ENCODE data around the gene GARIN5B. TPM values are rescaled to one million over a fixed set of nuclear protein-coding genes. Genes with fewer than 3 reads are reported as not detected.

Gene GARIN5B
- total and polyA plus RNA-seq, 2 of the 8 experiments (the other 6 are each of a cell fraction or from before 2014, with no cell fraction given), result 0.03 TPM; not detected in 1

DNA sequence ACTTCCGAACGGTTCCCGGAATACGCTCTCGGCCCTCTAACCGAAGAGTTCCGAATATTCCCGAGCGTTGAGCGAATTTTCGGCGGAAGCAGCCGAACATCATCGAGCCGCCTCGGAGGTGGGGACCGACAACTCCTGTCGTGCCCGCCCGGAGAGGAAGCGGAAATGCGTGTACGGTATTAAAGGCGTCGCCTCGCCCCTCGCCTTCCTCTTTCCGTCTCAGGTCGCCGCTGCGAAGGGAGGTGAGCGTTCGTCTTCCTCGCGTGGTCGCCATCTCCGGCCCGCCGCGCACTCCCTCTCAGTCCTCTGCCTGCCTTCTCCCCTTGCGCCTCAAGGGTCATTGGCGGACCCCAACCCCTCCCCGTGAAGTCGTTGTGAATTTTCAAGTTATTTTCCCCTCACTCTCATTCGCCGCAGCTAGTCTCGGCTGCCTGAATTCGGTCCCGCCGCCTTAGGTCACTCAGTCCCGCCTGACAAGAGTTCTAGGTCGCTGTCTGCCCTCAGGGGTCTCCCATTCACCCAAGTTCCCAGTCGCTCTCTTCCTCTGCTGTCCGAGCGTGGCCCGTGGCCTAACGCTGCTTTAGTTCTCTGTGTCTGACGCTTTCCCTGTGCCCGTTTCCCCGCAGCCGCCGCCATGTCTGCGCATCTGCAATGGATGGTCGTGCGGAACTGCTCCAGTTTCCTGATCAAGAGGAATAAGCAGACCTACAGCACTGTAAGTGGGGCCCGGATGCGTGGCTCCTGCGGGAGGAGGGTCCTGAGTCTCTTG lies 22.8 kb upstream of the GARIN5B start, which contains the start of gene RPL28 (continued):
- TF ChIP-seq SAP30 (IDR thresholded peaks at IDR 0.05; ENCODE audit: insufficient read depth, insufficient replicate concordance, low read length) (peak; percentile 93), SUZ12 (IDR thresholded peaks at IDR 0.05; ENCODE audit: low read length) (no peak), CHD7 (IDR thresholded peaks at IDR 0.05; ENCODE audit: insufficient replicate concordance, low read length) (no peak), CTBP2 (IDR thresholded peaks at IDR 0.05; ENCODE audit: borderline replicate concordance, insufficient read depth, insufficient read length, low read length) (no peak), CHD1 (IDR thresholded peaks at IDR 0.05; ENCODE audit: low read depth, low read length) (no peak), RFX5 (IDR thresholded peaks at IDR 0.05; ENCODE audit: borderline replicate concordance, low read depth, low read length) (0 out of 2 replicates have a peak, but pooled peaks have one; percentile 4), MAX (IDR thresholded peaks at IDR 0.05) (peak; percentile 64), HDAC2 (IDR thresholded peaks at IDR 0.05; ENCODE audit: borderline replicate concordance in 1 of 2, low read depth in 2 of 2, low read length in 2 of 2) (no peak; a peak in 1 of 4 replicates)

Data from H1 (cell line).